ENCODE measurements around the gene TMSB15C.
"Not testable (repeated sequence)": the region's sequence is repeated elsewhere in the genome, so short reads cannot be mapped to it uniquely, and the experiment has no call there.

TMSB15C gene

GRCh38 chrX:104075778-104076445 is at the start of gene TMSB15C:
TSS of gene TMSB15C (minus strand) at chrX:104076236.
- not testable (repeated sequence) for FAIRE-seq

GRCh38 chrX:104122829-104123228 is 46.8 kb upstream of the TMSB15C start:
- FAIRE-seq: no peak

- FAIRE-seq: no peak
These were observed 42.7 kb upstream of the TMSB15C start for GRCh38 chrX:104118765-104119164.

GRCh38 chrX:104117759-104118158 is 41.7 kb upstream of the TMSB15C start:
- FAIRE-seq: no peak

GRCh38 chrX:104113222-104113965 is 37.4 kb upstream of the TMSB15C start:
- no peak for FAIRE-seq

- no peak for FAIRE-seq
These were observed 36.4 kb upstream of the TMSB15C start, which contains the start of gene ZCCHC18 for GRCh38 chrX:104112326-104112951. TSS of gene ZCCHC18 (plus strand) at chrX:104112523. CDS start at chrX:104114112, 1,589 bp downstream.

- not testable (repeated sequence) for FAIRE-seq
These were observed 34.6 kb upstream of the TMSB15C start for GRCh38 chrX:104110491-104111240.

- no peak for FAIRE-seq
These were observed 32.9 kb upstream of the TMSB15C start for GRCh38 chrX:104108955-104109354.

GRCh38 chrX:104105330-104106262 is 29.6 kb upstream of the TMSB15C start:
- FAIRE-seq: no peak

- no peak for FAIRE-seq
These were observed 28.6 kb upstream of the TMSB15C start for GRCh38 chrX:104104676-104105075.

- FAIRE-seq: no peak
These were observed 22.9 kb upstream of the TMSB15C start for GRCh38 chrX:104098919-104099318.

- FAIRE-seq: peak; percentile 95
These were observed 22.2 kb upstream of the TMSB15C start for GRCh38 chrX:104098151-104098808.

- no peak for FAIRE-seq
These were observed 9.9 kb upstream of the TMSB15C start for GRCh38 chrX:104085919-104086318.

- no peak for FAIRE-seq
These were observed 9.4 kb upstream of the TMSB15C start for GRCh38 chrX:104085477-104085876.

GRCh38 chrX:104084534-104085277 is 8.7 kb upstream of the TMSB15C start:
- no peak for FAIRE-seq

GRCh38 chrX:104084063-104084462 is 8.0 kb upstream of the TMSB15C start:
- no peak for FAIRE-seq

GRCh38 chrX:104077854-104078253 is 1.8 kb upstream of the TMSB15C start:
- not testable (repeated sequence) for FAIRE-seq

- FAIRE-seq: not testable (repeated sequence)
These were observed 13.4 kb downstream of the TMSB15C start for GRCh38 chrX:104062636-104063035.

GRCh38 chrX:104054956-104055355 is 21.1 kb downstream of the TMSB15C start:
- not testable (repeated sequence) for FAIRE-seq

- FAIRE-seq: no peak
These were observed 28.9 kb downstream of the TMSB15C start for GRCh38 chrX:104047171-104047570.

- no peak for FAIRE-seq
These were observed 30.4 kb downstream of the TMSB15C start for GRCh38 chrX:104045642-104046041.
